ENCODE results near the gene FRG2C.
"Not testable (repeated sequence)": the region's sequence is repeated elsewhere in the genome, so short reads cannot be mapped to it uniquely, and the experiment has no call there.

The FRG2C gene

GRCh38 chr3:75650191-75650590, 13.9 kb upstream of the FRG2C start:
- Histone ChIP-seq H3K9me2 (replicated peaks; ENCODE audit: low read depth, low read length) (no peaks in the 10 kb centered on the region), H3K36me3 (ENCODE audit: insufficient read depth, low read length) (no peaks in the 10 kb centered on the region), H2AFZ (ENCODE audit: low read length) (no peak overlapping the region), H3F3A (ENCODE audit: low read depth) (no peaks in the 10 kb centered on the region), H3K9ac (ENCODE audit: low read depth, low read length, poor library complexity, severe bottlenecking) (no peak overlapping the region), H3K9me3 (ENCODE audit: insufficient read depth, low read depth, low read length) (no peaks in the 10 kb centered on the region), H3K79me2 (ENCODE audit: insufficient read depth, low read length) (no peaks in the 10 kb centered on the region), H3K27me3 (ENCODE audit: insufficient read depth, low read length, poor library complexity, severe bottlenecking) (no peaks in the 10 kb centered on the region), H3K4me1 (ENCODE audit: insufficient read depth, low read length, poor library complexity, severe bottlenecking) (no peaks in the 10 kb centered on the region), H3K4me2 (ENCODE audit: low read depth, low read length, poor library complexity, severe bottlenecking) (no peak overlapping the region), H3K4me3 (ENCODE audit: low read length, poor library complexity, severe bottlenecking) (no peak overlapping the region), H4K20me1 (ENCODE audit: insufficient read depth, low read length, poor library complexity, severe bottlenecking) (no peaks in the 10 kb centered on the region)
- no peak for TF ChIP-seq EZH2phosphoT487 (IDR thresholded peaks at IDR 0.05; ENCODE audit: borderline replicate concordance)
- TF ChIP-seq CTCF (conservative IDR thresholded peaks at IDR 0.05; ENCODE audit: low read length) = no peak

DNA sequence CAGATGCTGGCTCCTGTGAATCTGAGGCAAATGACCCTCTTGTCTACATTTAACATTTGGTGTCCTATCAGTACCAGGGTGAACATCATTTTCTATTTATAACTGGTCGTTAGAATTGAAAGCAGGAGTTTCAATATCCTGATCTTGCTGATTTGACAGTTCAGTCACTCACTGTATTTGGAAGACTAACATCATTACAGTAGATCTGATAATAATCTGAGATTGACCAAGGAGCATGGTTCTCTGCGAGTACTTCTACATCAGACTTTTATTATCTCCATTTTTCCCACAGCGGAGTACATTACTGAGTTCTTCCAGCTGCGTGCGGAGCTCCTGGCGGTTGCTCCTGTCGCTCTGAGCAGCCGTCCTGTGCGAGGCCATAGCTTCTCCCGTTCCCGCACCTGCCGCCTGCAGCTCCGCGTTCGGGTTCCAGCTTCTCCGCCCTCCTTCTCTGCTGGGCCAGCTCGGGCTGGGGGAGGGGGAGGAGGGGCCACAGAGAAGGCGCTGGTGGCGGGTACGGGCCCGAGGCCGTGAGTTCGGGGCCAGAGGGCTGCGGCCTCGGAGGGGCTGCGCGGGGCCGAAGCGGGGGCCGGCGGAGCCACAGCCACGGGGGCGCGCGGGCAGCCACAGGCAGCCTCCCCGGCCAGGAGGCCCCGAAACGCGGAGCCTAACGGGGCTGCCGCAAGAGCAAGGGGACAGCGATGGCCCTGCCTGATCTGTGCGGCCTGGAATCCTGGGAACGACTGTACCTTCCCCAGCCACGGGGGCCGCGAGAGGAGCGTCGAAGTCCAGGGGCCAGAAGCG, 8.8 kb upstream of the FRG2C start:
- H3K9me2 ChIP-seq (replicated peaks; ENCODE audit: low read depth, low read length); H2AFZ ChIP-seq (ENCODE audit: low read length); H3F3A ChIP-seq (ENCODE audit: low read depth); H3K9ac ChIP-seq (ENCODE audit: low read depth, low read length, poor library complexity, severe bottlenecking); H3K4me3 ChIP-seq (ENCODE audit: low read length, poor library complexity, severe bottlenecking); H3K4me2 ChIP-seq (ENCODE audit: low read depth, low read length, poor library complexity, severe bottlenecking); H3K79me2 ChIP-seq (ENCODE audit: insufficient read depth, low read length); H3K9me3 ChIP-seq (ENCODE audit: insufficient read depth, low read depth, low read length); H3K36me3 ChIP-seq (ENCODE audit: insufficient read depth, low read length); H3K4me1 ChIP-seq (ENCODE audit: insufficient read depth, low read length, poor library complexity, severe bottlenecking); H4K20me1 ChIP-seq (ENCODE audit: insufficient read depth, low read length, poor library complexity, severe bottlenecking); H3K27me3 ChIP-seq (ENCODE audit: insufficient read depth, low read length, poor library complexity, severe bottlenecking): not testable (repeated sequence)

GRCh38 chr3:75655956-75656355, 8.2 kb upstream of the FRG2C start:
- not testable (repeated sequence) for H2AFZ ChIP-seq (ENCODE audit: low read length); H3K4me1 ChIP-seq (ENCODE audit: insufficient read depth, low read length, poor library complexity, severe bottlenecking); H3K79me2 ChIP-seq (ENCODE audit: insufficient read depth, low read length); H3K27me3 ChIP-seq (ENCODE audit: insufficient read depth, low read length, poor library complexity, severe bottlenecking); H3K9me3 ChIP-seq (ENCODE audit: insufficient read depth, low read depth, low read length); H3F3A ChIP-seq (ENCODE audit: low read depth); H3K9ac ChIP-seq (ENCODE audit: low read depth, low read length, poor library complexity, severe bottlenecking); H3K4me3 ChIP-seq (ENCODE audit: low read length, poor library complexity, severe bottlenecking); H4K20me1 ChIP-seq (ENCODE audit: insufficient read depth, low read length, poor library complexity, severe bottlenecking); H3K4me2 ChIP-seq (ENCODE audit: low read depth, low read length, poor library complexity, severe bottlenecking); H3K9me2 ChIP-seq (replicated peaks; ENCODE audit: low read depth, low read length); H3K36me3 ChIP-seq (ENCODE audit: insufficient read depth, low read length)

- H4K20me1 ChIP-seq (ENCODE audit: insufficient read depth, low read length, poor library complexity, severe bottlenecking); H3F3A ChIP-seq (ENCODE audit: low read depth); H3K4me1 ChIP-seq (ENCODE audit: insufficient read depth, low read length, poor library complexity, severe bottlenecking); H3K9me3 ChIP-seq (ENCODE audit: insufficient read depth, low read depth, low read length); H3K36me3 ChIP-seq (ENCODE audit: insufficient read depth, low read length); H3K27me3 ChIP-seq (ENCODE audit: insufficient read depth, low read length, poor library complexity, severe bottlenecking); H3K79me2 ChIP-seq (ENCODE audit: insufficient read depth, low read length); H3K9me2 ChIP-seq (replicated peaks; ENCODE audit: low read depth, low read length): not testable (repeated sequence)
- H3K4me2 ChIP-seq (ENCODE audit: low read depth, low read length, poor library complexity, severe bottlenecking) = peak overlapping the region; percentile 34
- peak overlapping the region; percentile 60; the same call in 1 of the 2 replicates for H2AFZ ChIP-seq (ENCODE audit: low read length)
- peak; percentile 38 for TF ChIP-seq CTCF (conservative IDR thresholded peaks at IDR 0.05; ENCODE audit: low read length)
- H3K9ac ChIP-seq (ENCODE audit: low read depth, low read length, poor library complexity, severe bottlenecking) = peak overlapping the region; percentile 71
- H3K4me3 ChIP-seq (ENCODE audit: low read length, poor library complexity, severe bottlenecking) = peak overlapping the region; percentile 76
These were observed 5.6 kb upstream of the FRG2C start for GRCh38 chr3:75658411-75659107.

- H3K9me2 ChIP-seq (replicated peaks; ENCODE audit: low read depth, low read length); H3F3A ChIP-seq (ENCODE audit: low read depth); H2AFZ ChIP-seq (ENCODE audit: low read length); H3K9me3 ChIP-seq (ENCODE audit: insufficient read depth, low read depth, low read length); H3K4me1 ChIP-seq (ENCODE audit: insufficient read depth, low read length, poor library complexity, severe bottlenecking); H3K79me2 ChIP-seq (ENCODE audit: insufficient read depth, low read length); H4K20me1 ChIP-seq (ENCODE audit: insufficient read depth, low read length, poor library complexity, severe bottlenecking); H3K4me2 ChIP-seq (ENCODE audit: low read depth, low read length, poor library complexity, severe bottlenecking); H3K27me3 ChIP-seq (ENCODE audit: insufficient read depth, low read length, poor library complexity, severe bottlenecking); H3K36me3 ChIP-seq (ENCODE audit: insufficient read depth, low read length); H3K9ac ChIP-seq (ENCODE audit: low read depth, low read length, poor library complexity, severe bottlenecking): not testable (repeated sequence)
- H3K4me3 ChIP-seq (ENCODE audit: low read length, poor library complexity, severe bottlenecking) = peak overlapping the region; percentile 76
These were observed 5.1 kb upstream of the FRG2C start for GRCh38 chr3:75659108-75659433.

- not testable (repeated sequence) for H3K9me3 ChIP-seq (ENCODE audit: insufficient read depth, low read depth, low read length); H4K20me1 ChIP-seq (ENCODE audit: insufficient read depth, low read length, poor library complexity, severe bottlenecking); H3K27me3 ChIP-seq (ENCODE audit: insufficient read depth, low read length, poor library complexity, severe bottlenecking); H3K4me3 ChIP-seq (ENCODE audit: low read length, poor library complexity, severe bottlenecking); H2AFZ ChIP-seq (ENCODE audit: low read length); H3K79me2 ChIP-seq (ENCODE audit: insufficient read depth, low read length); H3K9me2 ChIP-seq (replicated peaks; ENCODE audit: low read depth, low read length); H3K9ac ChIP-seq (ENCODE audit: low read depth, low read length, poor library complexity, severe bottlenecking); H3K4me1 ChIP-seq (ENCODE audit: insufficient read depth, low read length, poor library complexity, severe bottlenecking); H3K36me3 ChIP-seq (ENCODE audit: insufficient read depth, low read length); H3F3A ChIP-seq (ENCODE audit: low read depth); H3K4me2 ChIP-seq (ENCODE audit: low read depth, low read length, poor library complexity, severe bottlenecking)
These were observed 1.5 kb downstream of the FRG2C start for GRCh38 chr3:75665626-75666025.
